ENCODE data around the gene RABGAP1L.

The RABGAP1L gene

GRCh38 chr1:174777262-174777661 lies 617.9 kb downstream of the RABGAP1L start:
- Histone ChIP-seq H3K36me3 (ENCODE audit: control insufficient read depth, insufficient read depth, low read length) (no peaks in the 10 kb centered on the region; the same call in 1 of the 2 replicates), H3K4me3 (replicated peaks; ENCODE audit: low read depth, low read length) (no peak overlapping the region), H3K27me3 (replicated peaks; ENCODE audit: control insufficient read depth, insufficient read depth, low read length) (no peaks in the 10 kb centered on the region)
- DNase-seq (ENCODE audit: extremely low read depth, insufficient read length) = no peak
- TF ChIP-seq CTCF (IDR thresholded peaks at IDR 0.05; ENCODE audit: insufficient read depth, low read length, poor library complexity, severe bottlenecking) = no peak

- no peak for TF ChIP-seq CTCF (IDR thresholded peaks at IDR 0.05; ENCODE audit: insufficient read depth, low read length, poor library complexity, severe bottlenecking)
- Histone ChIP-seq H3K27me3 (replicated peaks; ENCODE audit: control insufficient read depth, insufficient read depth, low read length) (no peaks in the 10 kb centered on the region), H3K4me3 (replicated peaks; ENCODE audit: low read depth, low read length) (no peak overlapping the region), H3K36me3 (ENCODE audit: control insufficient read depth, insufficient read depth, low read length) (no peaks in the 10 kb centered on the region)
- DNase-seq (ENCODE audit: extremely low read depth, insufficient read length) = no peak
Measured at GRCh38 chr1:174785510-174785909, 626.2 kb downstream of the RABGAP1L start.

DNA sequence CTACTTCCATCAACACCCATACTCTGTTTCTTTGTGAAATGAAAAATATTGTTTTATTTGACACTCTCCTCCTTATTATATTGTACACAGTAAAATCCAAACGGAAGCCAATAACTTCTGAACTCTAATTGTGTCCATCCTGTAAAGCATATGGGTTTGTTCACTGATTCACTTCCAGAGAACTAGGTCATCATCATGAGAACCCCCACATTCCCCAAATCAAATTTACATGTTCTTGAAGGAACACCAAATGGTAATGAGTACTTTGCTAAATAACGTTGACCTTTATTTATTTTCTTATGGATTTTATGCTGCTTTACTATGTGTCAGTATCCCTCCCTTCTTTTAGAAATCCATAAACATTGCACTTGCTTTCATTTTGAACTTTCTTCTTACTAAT lies 627.0 kb downstream of the RABGAP1L start:
- no peak for TF ChIP-seq CTCF (IDR thresholded peaks at IDR 0.05; ENCODE audit: insufficient read depth, low read length, poor library complexity, severe bottlenecking)
- no peak for DNase-seq (ENCODE audit: extremely low read depth, insufficient read length)
- no peak overlapping the region for H3K4me3 ChIP-seq (replicated peaks; ENCODE audit: low read depth, low read length)
- no peaks in the 10 kb centered on the region for H3K36me3 ChIP-seq (ENCODE audit: control insufficient read depth, insufficient read depth, low read length)
- no peaks in the 10 kb centered on the region for H3K27me3 ChIP-seq (replicated peaks; ENCODE audit: control insufficient read depth, insufficient read depth, low read length)

GRCh38 chr1:174786760-174787159 lies 627.4 kb downstream of the RABGAP1L start:
- no peaks in the 10 kb centered on the region for H3K27me3 ChIP-seq (replicated peaks; ENCODE audit: control insufficient read depth, insufficient read depth, low read length)
- H3K4me3 ChIP-seq (replicated peaks; ENCODE audit: low read depth, low read length) = no peak overlapping the region
- H3K36me3 ChIP-seq (ENCODE audit: control insufficient read depth, insufficient read depth, low read length) = no peaks in the 10 kb centered on the region
- DNase-seq (ENCODE audit: extremely low read depth, insufficient read length) = peak; percentile 50
- TF ChIP-seq CTCF (IDR thresholded peaks at IDR 0.05; ENCODE audit: insufficient read depth, low read length, poor library complexity, severe bottlenecking) = no peak

DNA sequence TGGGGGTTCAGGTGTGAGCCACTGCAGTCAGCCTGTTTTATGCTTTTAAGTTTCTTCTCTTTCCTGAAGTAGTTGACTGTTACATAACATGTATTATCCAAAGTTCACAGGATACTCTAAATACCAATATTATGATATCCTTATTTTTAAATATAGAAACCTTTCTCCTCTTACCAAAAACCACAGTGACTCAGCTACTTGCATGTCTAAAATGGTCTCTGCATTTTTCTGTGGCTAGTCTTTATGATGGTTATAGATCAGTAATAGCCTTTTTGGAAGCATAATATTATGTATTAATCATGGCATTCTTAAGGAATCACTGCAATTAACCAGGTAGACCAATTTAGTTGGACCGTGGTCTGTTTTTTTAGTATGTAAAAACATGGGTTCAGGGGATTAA lies 629.7 kb downstream of the RABGAP1L start:
- peak; percentile 26 for DNase-seq (ENCODE audit: extremely low read depth, insufficient read length)
- no peak overlapping the region for H3K4me3 ChIP-seq (replicated peaks; ENCODE audit: low read depth, low read length)
- H3K27me3 ChIP-seq (replicated peaks; ENCODE audit: control insufficient read depth, insufficient read depth, low read length) = no peaks in the 10 kb centered on the region
- TF ChIP-seq CTCF (IDR thresholded peaks at IDR 0.05; ENCODE audit: insufficient read depth, low read length, poor library complexity, severe bottlenecking) = no peak
- no peaks in the 10 kb centered on the region for H3K36me3 ChIP-seq (ENCODE audit: control insufficient read depth, insufficient read depth, low read length)

DNA sequence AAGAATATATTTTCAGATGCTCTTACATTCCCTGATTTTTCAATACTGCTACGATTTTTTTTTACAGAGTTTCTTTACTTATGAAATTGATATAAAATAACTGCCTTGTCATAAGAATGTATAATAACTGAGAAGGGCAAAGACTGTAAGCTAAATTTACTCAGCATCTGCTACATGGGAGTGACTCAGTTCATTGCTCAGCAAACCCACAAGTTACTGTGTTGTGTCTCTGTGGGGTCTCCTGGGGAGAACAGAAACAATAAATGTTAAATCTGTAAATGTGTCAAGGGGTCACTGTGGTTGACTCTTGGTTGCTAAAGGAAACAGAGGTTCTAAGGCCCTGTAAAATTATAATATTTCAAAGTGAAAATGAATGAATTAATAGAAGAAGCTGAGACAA lies 630.1 kb downstream of the RABGAP1L start:
- Histone ChIP-seq H3K27me3 (replicated peaks; ENCODE audit: control insufficient read depth, insufficient read depth, low read length) (no peaks in the 10 kb centered on the region), H3K36me3 (ENCODE audit: control insufficient read depth, insufficient read depth, low read length) (no peaks in the 10 kb centered on the region), H3K4me3 (replicated peaks; ENCODE audit: low read depth, low read length) (no peak overlapping the region)
- peak; percentile 40 for DNase-seq (ENCODE audit: extremely low read depth, insufficient read length)
- no peak for TF ChIP-seq CTCF (IDR thresholded peaks at IDR 0.05; ENCODE audit: insufficient read depth, low read length, poor library complexity, severe bottlenecking)

Measured in GM06990 (cell line).